ENCODE results near the gene FAM53C.
"Not testable (repeated sequence)": the region's sequence is repeated elsewhere in the genome, so short reads cannot be mapped to it uniquely, and the experiment has no call there.

Gene FAM53C

DNA sequence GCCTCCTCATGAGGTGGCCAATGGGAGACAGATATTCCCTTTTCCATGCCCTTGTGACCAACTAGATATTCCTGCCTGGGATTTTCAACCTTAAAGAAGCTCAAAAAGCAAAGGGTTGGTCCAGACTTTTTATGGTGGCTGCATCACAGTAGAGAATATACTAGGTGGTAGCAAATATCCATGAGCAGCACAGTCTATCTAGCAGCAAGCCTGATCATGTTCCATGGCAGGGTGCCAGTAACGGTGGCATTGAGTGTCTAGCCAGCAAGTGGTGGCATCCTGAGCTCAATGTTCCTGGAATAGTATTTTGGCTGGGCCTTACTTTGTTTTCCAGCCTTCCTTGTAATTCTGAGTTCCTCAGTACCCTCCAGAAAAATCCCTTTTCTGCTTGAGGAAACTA is 32.3 kb upstream of the FAM53C start:
- H3K36me3 ChIP-seq (ENCODE audit: insufficient read depth, low read length), result peaks cover 7% of the 10 kb centered on the region; the same call in 1 of the 2 replicates
- H3K9me3 ChIP-seq (ENCODE audit: insufficient read depth, low read depth, low read length), result no peaks in the 10 kb centered on the region
- no peaks in the 10 kb centered on the region for H3K27me3 ChIP-seq (ENCODE audit: insufficient read depth, low read length, poor library complexity, severe bottlenecking)
- no peaks in the 10 kb centered on the region for H4K20me1 ChIP-seq (ENCODE audit: insufficient read depth, low read length, poor library complexity, severe bottlenecking)
- H3K9ac ChIP-seq (ENCODE audit: low read depth, low read length, poor library complexity, severe bottlenecking), result no peak overlapping the region
- H2AFZ ChIP-seq (ENCODE audit: low read length), result no peak overlapping the region
- no peaks in the 10 kb centered on the region for H3K79me2 ChIP-seq (ENCODE audit: insufficient read depth, low read length)
- no peak for TF ChIP-seq EZH2phosphoT487 (IDR thresholded peaks at IDR 0.05; ENCODE audit: borderline replicate concordance)
- TF ChIP-seq, protein P1, sequence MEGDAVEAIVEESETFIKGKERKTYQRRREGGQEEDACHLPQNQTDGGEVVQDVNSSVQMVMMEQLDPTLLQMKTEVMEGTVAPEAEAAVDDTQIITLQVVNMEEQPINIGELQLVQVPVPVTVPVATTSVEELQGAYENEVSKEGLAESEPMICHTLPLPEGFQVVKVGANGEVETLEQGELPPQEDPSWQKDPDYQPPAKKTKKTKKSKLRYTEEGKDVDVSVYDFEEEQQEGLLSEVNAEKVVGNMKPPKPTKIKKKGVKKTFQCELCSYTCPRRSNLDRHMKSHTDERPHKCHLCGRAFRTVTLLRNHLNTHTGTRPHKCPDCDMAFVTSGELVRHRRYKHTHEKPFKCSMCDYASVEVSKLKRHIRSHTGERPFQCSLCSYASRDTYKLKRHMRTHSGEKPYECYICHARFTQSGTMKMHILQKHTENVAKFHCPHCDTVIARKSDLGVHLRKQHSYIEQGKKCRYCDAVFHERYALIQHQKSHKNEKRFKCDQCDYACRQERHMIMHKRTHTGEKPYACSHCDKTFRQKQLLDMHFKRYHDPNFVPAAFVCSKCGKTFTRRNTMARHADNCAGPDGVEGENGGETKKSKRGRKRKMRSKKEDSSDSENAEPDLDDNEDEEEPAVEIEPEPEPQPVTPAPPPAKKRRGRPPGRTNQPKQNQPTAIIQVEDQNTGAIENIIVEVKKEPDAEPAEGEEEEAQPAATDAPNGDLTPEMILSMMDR (conservative IDR thresholded peaks at IDR 0.05; ENCODE audit: low read length), result no peak
- H3K4me2 ChIP-seq (ENCODE audit: low read depth, low read length, poor library complexity, severe bottlenecking), result no peak overlapping the region
- H3K4me3 ChIP-seq (ENCODE audit: low read length, poor library complexity, severe bottlenecking), result no peak overlapping the region
- H3K4me1 ChIP-seq (ENCODE audit: insufficient read depth, low read length, poor library complexity, severe bottlenecking), result no peaks in the 10 kb centered on the region
- no peaks in the 10 kb centered on the region for H3K9me2 ChIP-seq (replicated peaks; ENCODE audit: low read depth, low read length)
- no peaks in the 10 kb centered on the region for H3F3A ChIP-seq (ENCODE audit: low read depth)

DNA sequence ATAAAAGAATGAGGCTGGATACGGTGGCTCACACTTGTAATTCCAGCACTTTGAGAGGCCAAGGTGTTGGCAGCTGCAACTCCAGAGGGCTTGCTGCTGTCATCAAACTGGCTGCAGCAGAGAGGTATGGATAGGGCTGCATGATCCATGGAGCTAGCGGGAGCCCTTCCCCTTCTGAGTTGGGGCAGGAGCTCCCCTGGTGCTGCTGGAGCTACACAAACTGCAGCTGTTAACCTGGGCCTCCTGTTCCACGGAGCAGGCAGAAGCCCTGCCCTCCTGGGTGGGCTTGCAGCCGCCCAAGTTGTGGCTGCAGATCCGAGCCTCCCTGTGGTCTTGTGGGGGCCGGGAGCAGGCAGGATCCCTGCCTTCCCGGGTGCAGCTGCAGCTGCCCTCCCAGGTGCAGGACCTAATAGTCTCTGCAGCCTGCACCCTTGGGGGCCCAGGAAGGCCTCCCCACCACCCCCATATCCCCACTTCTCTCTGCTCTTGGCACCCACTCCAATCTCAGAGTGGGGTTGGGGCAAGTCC is 22.3 kb upstream of the FAM53C start:
- H3K9ac ChIP-seq (ENCODE audit: low read depth, low read length, poor library complexity, severe bottlenecking), result no peak overlapping the region
- H3F3A ChIP-seq (ENCODE audit: low read depth), result no peaks in the 10 kb centered on the region
- no peaks in the 10 kb centered on the region for H3K4me1 ChIP-seq (ENCODE audit: insufficient read depth, low read length, poor library complexity, severe bottlenecking)
- TF ChIP-seq, protein P1 (conservative IDR thresholded peaks at IDR 0.05; ENCODE audit: low read length), result no peak
- no peak for TF ChIP-seq EZH2phosphoT487 (IDR thresholded peaks at IDR 0.05; ENCODE audit: borderline replicate concordance)
- H3K27me3 ChIP-seq (ENCODE audit: insufficient read depth, low read length, poor library complexity, severe bottlenecking), result no peaks in the 10 kb centered on the region
- H3K4me3 ChIP-seq (ENCODE audit: low read length, poor library complexity, severe bottlenecking), result no peak overlapping the region
- no peaks in the 10 kb centered on the region for H3K9me2 ChIP-seq (replicated peaks; ENCODE audit: low read depth, low read length)
- H3K79me2 ChIP-seq (ENCODE audit: insufficient read depth, low read length), result no peaks in the 10 kb centered on the region
- H3K9me3 ChIP-seq (ENCODE audit: insufficient read depth, low read depth, low read length), result no peaks in the 10 kb centered on the region
- no peak overlapping the region for H3K4me2 ChIP-seq (ENCODE audit: low read depth, low read length, poor library complexity, severe bottlenecking)
- no peak overlapping the region for H2AFZ ChIP-seq (ENCODE audit: low read length)
- peaks cover 36% of the 10 kb centered on the region; the same call in 1 of the 2 replicates for H3K36me3 ChIP-seq (ENCODE audit: insufficient read depth, low read length)
- H4K20me1 ChIP-seq (ENCODE audit: insufficient read depth, low read length, poor library complexity, severe bottlenecking), result no peaks in the 10 kb centered on the region

DNA sequence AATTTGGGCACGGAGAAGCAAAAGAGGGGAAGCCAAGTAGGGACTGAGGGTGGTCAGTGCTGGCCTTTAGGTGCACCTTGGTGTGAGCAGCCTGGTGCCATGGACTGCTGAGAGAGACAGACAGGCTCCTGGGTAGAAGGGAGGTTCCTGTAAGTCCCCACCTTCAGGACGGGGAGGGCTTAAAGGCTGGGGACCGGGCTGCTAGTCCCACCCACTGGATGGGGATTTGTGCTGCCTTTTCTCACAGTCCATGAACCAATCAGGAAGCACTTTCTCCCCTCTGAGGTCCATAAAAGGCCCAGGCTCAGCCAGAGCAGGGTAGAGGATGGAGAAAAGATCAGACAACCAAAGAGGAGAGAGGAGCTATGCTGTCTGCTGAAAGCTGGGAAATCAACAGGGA is 21.7 kb upstream of the FAM53C start:
- H3K4me2 ChIP-seq (ENCODE audit: low read depth, low read length, poor library complexity, severe bottlenecking), result no peak overlapping the region
- no peak overlapping the region for H2AFZ ChIP-seq (ENCODE audit: low read length)
- no peak overlapping the region for H3K4me3 ChIP-seq (ENCODE audit: low read length, poor library complexity, severe bottlenecking)
- TF ChIP-seq, protein P1 (conservative IDR thresholded peaks at IDR 0.05; ENCODE audit: low read length), result no peak
- no peak for TF ChIP-seq EZH2phosphoT487 (IDR thresholded peaks at IDR 0.05; ENCODE audit: borderline replicate concordance)
- no peaks in the 10 kb centered on the region for H3K9me3 ChIP-seq (ENCODE audit: insufficient read depth, low read depth, low read length)
- no peaks in the 10 kb centered on the region for H3K4me1 ChIP-seq (ENCODE audit: insufficient read depth, low read length, poor library complexity, severe bottlenecking)
- H4K20me1 ChIP-seq (ENCODE audit: insufficient read depth, low read length, poor library complexity, severe bottlenecking), result no peaks in the 10 kb centered on the region
- no peaks in the 10 kb centered on the region for H3F3A ChIP-seq (ENCODE audit: low read depth)
- H3K79me2 ChIP-seq (ENCODE audit: insufficient read depth, low read length), result no peaks in the 10 kb centered on the region
- H3K9me2 ChIP-seq (replicated peaks; ENCODE audit: low read depth, low read length), result no peaks in the 10 kb centered on the region
- H3K27me3 ChIP-seq (ENCODE audit: insufficient read depth, low read length, poor library complexity, severe bottlenecking), result no peaks in the 10 kb centered on the region
- H3K9ac ChIP-seq (ENCODE audit: low read depth, low read length, poor library complexity, severe bottlenecking), result no peak overlapping the region
- peaks cover 30% of the 10 kb centered on the region; the same call in 1 of the 2 replicates for H3K36me3 ChIP-seq (ENCODE audit: insufficient read depth, low read length)

DNA sequence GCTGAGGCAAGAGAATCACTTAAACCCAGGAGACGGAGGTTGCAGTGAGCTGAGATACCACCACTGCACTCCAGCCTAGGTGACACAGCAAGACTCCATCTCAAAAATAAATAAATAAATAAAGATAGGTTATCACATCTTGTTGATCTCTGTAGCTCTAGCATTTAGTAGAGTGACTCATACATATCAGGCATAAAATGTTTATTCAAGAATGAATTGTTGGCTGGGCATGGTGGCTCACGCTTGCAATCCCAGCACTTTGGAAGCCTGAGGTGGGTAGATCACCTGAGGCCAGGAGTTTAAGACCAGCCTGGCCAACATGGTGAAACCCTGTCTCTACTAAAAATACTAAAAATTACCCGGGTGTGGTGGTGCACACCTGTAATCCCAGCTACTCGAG is 19.9 kb upstream of the FAM53C start:
- not testable (repeated sequence) for H4K20me1 ChIP-seq (ENCODE audit: insufficient read depth, low read length, poor library complexity, severe bottlenecking); H3K9me3 ChIP-seq (ENCODE audit: insufficient read depth, low read depth, low read length); H3K9ac ChIP-seq (ENCODE audit: low read depth, low read length, poor library complexity, severe bottlenecking); H3K4me1 ChIP-seq (ENCODE audit: insufficient read depth, low read length, poor library complexity, severe bottlenecking); H3K4me2 ChIP-seq (ENCODE audit: low read depth, low read length, poor library complexity, severe bottlenecking); H3K27me3 ChIP-seq (ENCODE audit: insufficient read depth, low read length, poor library complexity, severe bottlenecking); H3F3A ChIP-seq (ENCODE audit: low read depth); H3K79me2 ChIP-seq (ENCODE audit: insufficient read depth, low read length); H2AFZ ChIP-seq (ENCODE audit: low read length); H3K4me3 ChIP-seq (ENCODE audit: low read length, poor library complexity, severe bottlenecking); H3K9me2 ChIP-seq (replicated peaks; ENCODE audit: low read depth, low read length)
- H3K36me3 ChIP-seq (ENCODE audit: insufficient read depth, low read length), result peaks cover 26% of the 10 kb centered on the region; the same call in 1 of the 2 replicates
